GM12878 (cell line): ENCODE measurements around the gene ARHGAP22. TPM values are rescaled to one million over a fixed set of nuclear protein-coding genes. Genes with fewer than 3 reads are reported as not detected.
A peak's percentile ranks its signal among the peaks of the same experiment; 100 is the strongest.

ENCODE experiments used
- ATF3 ChIP-seq: IDR thresholded peaks from 2 replicates; pipeline ENCODE4 v1.6.1; 2011; ENCODE audit warnings: low read depth, mild to moderate bottlenecking, low read length, moderate library complexity, borderline replicate concordance; ENCODE audit errors: extremely low read depth
- BCL11A ChIP-seq: IDR thresholded peaks from 2 replicates; pipeline ENCODE4 v1.6.1; 2011; ENCODE audit warnings: low read depth, low read length
- DPF2 ChIP-seq: fragments of 450-650 bp; IDR thresholded peaks from 2 replicates; pipeline ENCODE4 v1.6.1; 2017; ENCODE audit warnings: mild to moderate bottlenecking
- ESRRA ChIP-seq: IDR thresholded peaks from 2 replicates; pipeline ENCODE4 v1.6.1; 2012; ENCODE audit warnings: mild to moderate bottlenecking, low read length, improper control_type of control experiment
- HSF1 ChIP-seq: fragments of 150-350 bp; IDR thresholded peaks from 2 replicates; pipeline ENCODE4 v1.6.1; 2014; ENCODE audit warnings: mild to moderate bottlenecking, low read depth, low read length
- IKZF2 ChIP-seq, 2 experiments: fragments of 450-650 bp; IDR thresholded peaks; 2 replicates each; pipeline ENCODE4 v1.6.1; 2017; ENCODE audit warnings: mild to moderate bottlenecking in 2 of 2, moderate library complexity in 2 of 2
- IRF5 ChIP-seq: fragments of 450-650 bp; IDR thresholded peaks from 2 replicates; pipeline ENCODE4 v1.6.1; 2017; ENCODE audit warnings: borderline replicate concordance
- JUND ChIP-seq: IDR thresholded peaks from 2 replicates; pipeline ENCODE4 v1.6.1; 2012; ENCODE audit warnings: low read depth, mild to moderate bottlenecking, low read length, improper control_type of control experiment, moderate library complexity
- POU2F2 ChIP-seq: IDR thresholded peaks from 3 replicates; pipeline ENCODE4 v1.6.1; 2011; ENCODE audit warnings: low read depth, mild to moderate bottlenecking, low read length, borderline replicate concordance
- RAD21 ChIP-seq: IDR thresholded peaks from 2 replicates; pipeline ENCODE4 v1.6.1; 2011; ENCODE audit warnings: mild to moderate bottlenecking, low read depth, low read length, moderate library complexity; ENCODE audit not compliant: insufficient read depth
- SMAD5 ChIP-seq: IDR thresholded peaks from 2 replicates; pipeline ENCODE4 v1.6.1; 2016; ENCODE audit warnings: antibody characterized with exemption, low read depth
- STAT3 ChIP-seq: IDR thresholded peaks from 2 replicates; pipeline ENCODE4 v1.6.1; 2011; ENCODE audit warnings: low read depth, low read length, improper control_type of control experiment
- USF2 ChIP-seq: IDR thresholded peaks from 2 replicates; pipeline ENCODE4 v1.6.1; 2011; ENCODE audit warnings: low read depth, low read length, improper control_type of control experiment, borderline replicate concordance
- ZBTB40 ChIP-seq: fragments of 450-650 bp; IDR thresholded peaks from 2 replicates; pipeline ENCODE4 v1.6.1; 2016; ENCODE audit warnings: mild to moderate bottlenecking, moderate library complexity, borderline replicate concordance
- ZNF384 ChIP-seq: IDR thresholded peaks from 2 replicates; pipeline ENCODE4 v1.6.1; 2012; ENCODE audit warnings: low read depth, mild to moderate bottlenecking, low read length, improper control_type of control experiment, borderline replicate concordance
- polyA plus RNA-seq, 11 experiments: library from polyadenylated mRNA; depleted of rRNA in 4 of 11; unstranded in 6 of 11; stranded (reverse) in 5 of 11; fragments of >200 nt; fragmentation: Nextera tagmentation in 4 of 11; fragmentation: Illumina TruSeq in 1 of 11; extraction: Ambion mirVana in 4 of 11; extraction: Trizol in 1 of 11; gene quantifications; 1 replicate in 1 of 11; 2 replicates in 10 of 11; pipeline versions ENCODE4 v1.2.1 to v1.2.3, GENCODE V29; 2011 to 2016; ENCODE audit warnings: inconsistent platforms in 2 of 11, missing spikeins in 2 of 11, low read depth in 1 of 11
- total RNA-seq, 4 experiments: library from RNA; depleted of rRNA in 3 of 4; stranded (reverse); fragments of >200 nt in 3 of 4; fragmentation: Illumina TruSeq in 1 of 4; extraction: Trizol in 1 of 4; gene quantifications; 2 replicates each; pipeline versions ENCODE4 v1.2.1 to v1.2.3, GENCODE V29; 2013 to 2021
- TF ChIP-seq, protein P1 (sequence below): fragments of 450-650 bp; IDR thresholded peaks from 2 replicates; pipeline ENCODE4 v1.6.1; 2017; ENCODE audit warnings: mild to moderate bottlenecking, moderate library complexity

The ARHGAP22 gene
- total and polyA plus RNA-seq, 10 of the 15 experiments (the other 5 are each of a cell fraction or from before 2014, with no cell fraction given) = 0.07 to 0.61 (median 0.18) TPM; not detected in 5

- TF ChIP-seq ZBTB40 (no peak), BCL11A (0 out of 2 replicates have a peak, but pooled peaks have one; percentile 8), USF2 (no peak; the same call in 1 of the 2 replicates), POU2F2 (no peak), HSF1 (no peak), ESRRA (no peak), DPF2 (peak; percentile 73), JUND (no peak), IKZF2 (IDR thresholded peaks at IDR 0.05) (peak; percentile 71 to 75; a peak in 3 of 4 replicates), ZNF384 (no peak), RAD21 (no peak), SMAD5 (no peak), ATF3 (no peak), IRF5 (no peak), STAT3 (no peak)
- TF ChIP-seq, protein P1, sequence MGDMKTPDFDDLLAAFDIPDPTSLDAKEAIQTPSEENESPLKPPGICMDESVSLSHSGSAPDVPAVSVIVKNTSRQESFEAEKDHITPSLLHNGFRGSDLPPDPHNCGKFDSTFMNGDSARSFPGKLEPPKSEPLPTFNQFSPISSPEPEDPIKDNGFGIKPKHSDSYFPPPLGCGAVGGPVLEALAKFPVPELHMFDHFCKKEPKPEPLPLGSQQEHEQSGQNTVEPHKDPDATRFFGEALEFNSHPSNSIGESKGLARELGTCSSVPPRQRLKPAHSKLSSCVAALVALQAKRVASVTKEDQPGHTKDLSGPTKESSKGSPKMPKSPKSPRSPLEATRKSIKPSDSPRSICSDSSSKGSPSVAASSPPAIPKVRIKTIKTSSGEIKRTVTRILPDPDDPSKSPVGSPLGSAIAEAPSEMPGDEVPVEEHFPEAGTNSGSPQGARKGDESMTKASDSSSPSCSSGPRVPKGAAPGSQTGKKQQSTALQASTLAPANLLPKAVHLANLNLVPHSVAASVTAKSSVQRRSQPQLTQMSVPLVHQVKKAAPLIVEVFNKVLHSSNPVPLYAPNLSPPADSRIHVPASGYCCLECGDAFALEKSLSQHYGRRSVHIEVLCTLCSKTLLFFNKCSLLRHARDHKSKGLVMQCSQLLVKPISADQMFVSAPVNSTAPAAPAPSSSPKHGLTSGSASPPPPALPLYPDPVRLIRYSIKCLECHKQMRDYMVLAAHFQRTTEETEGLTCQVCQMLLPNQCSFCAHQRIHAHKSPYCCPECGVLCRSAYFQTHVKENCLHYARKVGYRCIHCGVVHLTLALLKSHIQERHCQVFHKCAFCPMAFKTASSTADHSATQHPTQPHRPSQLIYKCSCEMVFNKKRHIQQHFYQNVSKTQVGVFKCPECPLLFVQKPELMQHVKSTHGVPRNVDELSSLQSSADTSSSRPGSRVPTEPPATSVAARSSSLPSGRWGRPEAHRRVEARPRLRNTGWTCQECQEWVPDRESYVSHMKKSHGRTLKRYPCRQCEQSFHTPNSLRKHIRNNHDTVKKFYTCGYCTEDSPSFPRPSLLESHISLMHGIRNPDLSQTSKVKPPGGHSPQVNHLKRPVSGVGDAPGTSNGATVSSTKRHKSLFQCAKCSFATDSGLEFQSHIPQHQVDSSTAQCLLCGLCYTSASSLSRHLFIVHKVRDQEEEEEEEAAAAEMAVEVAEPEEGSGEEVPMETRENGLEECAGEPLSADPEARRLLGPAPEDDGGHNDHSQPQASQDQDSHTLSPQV = no peak
These were observed 47.5 kb upstream of the ARHGAP22 start (continued) for GRCh38 chr10:48652344-48652743.
